ENCODE measurements around the gene GOLT1A.

GOLT1A gene

GRCh38 chr1:204203206-204203767, 10.5 kb downstream of the GOLT1A start:
- DNase-seq (ENCODE audit: extremely low spot score) = no peak
- ChIA-PET POLR2A (no interaction called here), CTCF (interaction anchor here (1.2 kb wide), 1 partner anchor 41 kb away, joined by 3 read pairs; no protein-coding TSS in a partner anchor)
- TF ChIP-seq CTCF (IDR thresholded peaks at IDR 0.05; ENCODE audit: control extremely low read depth, extremely low read depth, low read depth, missing control alignments) = no peak

GRCh38 chr1:204202481-204202880, 11.3 kb downstream of the GOLT1A start:
- CTCF ChIA-PET = interaction anchor here (1.2 kb wide), 1 partner anchor 40 kb away, joined by 3 read pairs; no protein-coding TSS in a partner anchor

GRCh38 chr1:204201348-204202040, 12.3 kb downstream of the GOLT1A start:
- CTCF ChIA-PET = interaction anchor here (2.5 kb wide), 1 partner anchor 39 kb away, joined by 7 read pairs; no protein-coding TSS in a partner anchor
- no peak for DNase-seq (ENCODE audit: extremely low spot score)
- no peak for TF ChIP-seq CTCF (IDR thresholded peaks at IDR 0.05; ENCODE audit: control extremely low read depth, extremely low read depth, low read depth, missing control alignments)
- POLR2A ChIA-PET = no interaction called here

More at GRCh38 chr1:204202481-204202880, 11.3 kb downstream of the GOLT1A start:
- TF ChIP-seq CTCF (IDR thresholded peaks at IDR 0.05; ENCODE audit: control extremely low read depth, extremely low read depth, low read depth, missing control alignments) = no peak
- DNase-seq (ENCODE audit: extremely low spot score) = no peak
- POLR2A ChIA-PET = no interaction called here

GRCh38 chr1:204199579-204199978, 14.2 kb downstream of the GOLT1A start:
- CTCF ChIA-PET = interaction anchor here (2.5 kb wide), 1 partner anchor 37 kb away, joined by 7 read pairs; no protein-coding TSS in a partner anchor
- no peak for TF ChIP-seq CTCF (IDR thresholded peaks at IDR 0.05; ENCODE audit: control extremely low read depth, extremely low read depth, low read depth, missing control alignments)
- no peak for DNase-seq (ENCODE audit: extremely low spot score)
- POLR2A ChIA-PET = no interaction called here

GRCh38 chr1:204198348-204199340, 15.1 kb downstream of the GOLT1A start:
- no peak for TF ChIP-seq CTCF (IDR thresholded peaks at IDR 0.05; ENCODE audit: control extremely low read depth, extremely low read depth, low read depth, missing control alignments)
- CTCF ChIA-PET = interaction anchor here (0.7 to 2.7 kb wide), 6 partner anchors 8 to 200 kb away, joined by 3 to 14 read pairs (median 4); no protein-coding TSS in a partner anchor

GRCh38 chr1:204197068-204197467, 16.7 kb downstream of the GOLT1A start:
- CTCF ChIA-PET = interaction anchor here (2.0 to 2.7 kb wide), 2 partner anchors 10 to 34 kb away, joined by 10 to 14 read pairs; no protein-coding TSS in a partner anchor
- TF ChIP-seq CTCF (IDR thresholded peaks at IDR 0.05; ENCODE audit: control extremely low read depth, extremely low read depth, low read depth, missing control alignments) = no peak
- DNase-seq (ENCODE audit: extremely low spot score) = no peak
- POLR2A ChIA-PET = interaction anchor here (0.6 kb wide), 1 partner anchor 336 kb away, joined by 3 read pairs; no protein-coding TSS in a partner anchor

More at GRCh38 chr1:204198348-204199340, 15.1 kb downstream of the GOLT1A start:
- POLR2A ChIA-PET = no interaction called here
- DNase-seq (ENCODE audit: extremely low spot score) = no peak
